GM19397 (cell line): ENCODE measurements around the gene WDR5.

Experiments
- ATAC-seq: cut with Tn5 transposase; IDR thresholded peaks from one replicate; pipeline ENCODE4 v1.9.1; 2021; ENCODE audit warnings: mild to moderate bottlenecking, moderate library complexity; ENCODE audit not compliant: unreplicated experiment

The WDR5 gene

GRCh38 chr9:134204991-134205578 is 69.2 kb downstream of the WDR5 start:
- no peak for ATAC-seq

DNA sequence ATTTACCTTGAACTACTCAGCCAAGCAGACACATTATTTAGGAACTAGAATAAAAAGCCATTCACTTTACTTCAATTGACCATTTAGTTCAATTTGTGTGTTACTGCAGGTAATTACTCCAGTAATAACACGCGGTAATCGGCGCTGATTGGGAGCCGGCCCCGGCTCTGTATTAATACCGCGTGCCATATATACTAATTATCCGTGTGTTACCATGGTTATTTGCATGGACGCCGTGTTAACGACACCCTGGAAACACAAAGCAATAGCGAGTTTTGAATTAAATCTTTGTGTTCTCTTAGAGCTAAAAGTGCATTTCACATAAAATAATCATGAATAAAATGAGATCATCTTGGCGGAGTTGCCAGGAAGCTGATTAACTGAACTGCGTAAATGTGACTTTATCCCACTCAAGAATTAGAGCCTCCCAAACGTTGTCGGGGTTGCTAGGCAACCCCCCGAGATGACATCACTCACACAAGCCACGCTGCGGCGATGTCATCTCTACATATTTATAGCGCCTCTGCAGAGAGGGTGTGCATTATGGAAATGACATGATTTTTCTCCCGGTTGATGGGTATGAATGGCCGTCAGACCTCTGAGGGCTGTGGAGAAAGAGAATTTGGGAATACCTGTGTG is 69.9 kb downstream of the WDR5 start:
- no peak for ATAC-seq

DNA sequence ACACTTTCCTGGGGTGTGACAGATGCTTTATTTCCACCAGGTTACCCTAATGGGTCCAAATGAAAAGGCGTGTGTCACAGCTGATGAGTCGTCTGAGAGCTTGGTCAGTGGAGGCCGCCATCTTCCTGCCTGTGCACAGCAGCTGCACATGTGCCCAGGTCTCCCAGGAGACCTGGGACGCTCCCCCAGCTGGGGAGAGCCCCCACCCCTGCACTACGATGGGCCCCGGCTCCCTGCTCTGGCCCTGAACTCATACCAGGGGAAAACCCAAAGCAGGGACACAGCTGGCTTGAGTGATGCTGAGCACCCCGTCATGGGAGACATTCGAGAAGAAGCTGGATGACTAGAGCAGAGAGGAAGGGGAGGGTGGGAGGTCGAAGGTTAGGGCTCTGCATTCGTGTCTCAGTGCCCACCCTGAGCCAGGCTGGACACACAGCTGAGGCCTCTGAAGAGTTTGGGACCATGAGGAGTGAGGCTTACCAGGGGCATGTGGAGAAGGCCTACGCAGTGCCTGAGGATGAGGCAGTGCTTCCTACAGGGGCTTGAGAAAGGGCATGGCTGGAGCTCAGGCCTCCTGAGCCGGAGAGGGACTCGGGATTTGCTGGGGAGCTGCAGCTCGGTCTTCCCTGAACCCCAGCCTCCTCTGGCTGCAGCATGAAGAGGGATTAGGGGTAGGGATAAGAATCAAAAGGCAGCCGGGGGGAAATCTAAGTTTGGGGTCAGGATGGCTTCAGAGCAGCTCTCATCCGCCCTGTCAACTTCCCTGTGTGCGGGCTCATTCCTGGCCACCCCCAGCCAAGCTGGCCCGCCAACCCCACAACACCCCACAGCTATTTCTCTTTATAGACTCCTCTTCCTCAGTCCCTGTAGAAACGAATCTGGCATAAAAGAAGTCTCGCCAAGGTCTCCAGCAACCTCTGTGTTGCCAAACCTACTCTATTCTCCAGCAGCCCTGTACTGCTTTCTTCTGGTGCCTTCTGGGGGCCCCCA is 70.7 kb downstream of the WDR5 start:
- ATAC-seq, result no peak

GRCh38 chr9:134208310-134208841 is 72.5 kb downstream of the WDR5 start:
- ATAC-seq, result no peak

GRCh38 chr9:134208981-134209725 is 73.3 kb downstream of the WDR5 start:
- no peak for ATAC-seq
